ENCODE measurements around the gene GNGT2.

GNGT2 gene

DNA sequence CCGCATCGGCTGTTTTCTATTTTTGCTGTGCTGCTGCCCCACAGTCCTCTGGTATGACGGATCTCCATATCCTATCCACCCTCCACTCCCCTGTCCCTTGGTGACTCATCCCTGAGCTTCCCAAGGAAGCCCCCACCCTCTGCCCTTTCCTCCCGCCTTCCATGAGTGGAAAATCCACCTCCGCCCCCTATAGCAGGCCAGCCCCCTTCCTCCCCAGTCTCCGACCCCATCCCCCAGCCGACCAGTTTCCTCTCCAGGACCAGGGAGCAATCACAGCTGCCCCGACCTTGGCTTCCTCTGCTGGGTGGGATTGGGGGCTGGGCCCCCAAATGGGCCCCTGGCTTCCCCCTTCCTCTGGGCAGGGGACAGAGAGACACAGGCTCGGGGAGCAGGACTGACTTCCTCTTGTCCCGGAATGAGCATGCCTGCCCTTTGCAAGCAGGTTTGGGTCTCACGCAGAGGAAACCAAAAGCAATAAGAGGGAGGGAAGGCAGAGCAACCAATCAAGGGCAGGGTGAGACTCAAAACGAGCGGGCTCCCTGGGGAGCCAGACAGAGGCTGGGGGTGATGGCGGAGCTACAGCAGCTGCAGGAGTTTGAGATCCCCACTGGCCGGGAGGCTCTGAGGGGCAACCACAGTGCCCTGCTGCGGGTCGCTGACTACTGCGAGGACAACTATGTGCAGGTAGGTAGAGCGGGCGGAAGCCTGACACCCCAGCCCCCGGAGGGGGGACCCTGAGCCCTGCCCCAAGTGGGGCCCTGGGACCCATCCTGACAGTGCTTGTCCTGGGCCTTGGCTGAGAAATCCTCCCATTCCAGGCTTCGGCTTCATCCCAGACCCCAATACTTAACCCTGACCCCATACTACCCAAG lies at the start of gene GNGT2, which contains the start of gene ABI3:
Gene GNGT2 (minus strand): TSS at position 417 of the 872 bp plus-strand sequence. CDS start 3,152 bp downstream, outside the sequence.
Gene ABI3 (plus strand): TSS at position 550 of the 872 bp plus-strand sequence. CDS start 18 bp downstream, at position 568.
- no peaks in the 10 kb centered on the region for H3K36me3 ChIP-seq (ENCODE audit: control insufficient read depth in 2 of 2, insufficient read depth in 2 of 2, low read length in 2 of 2)
- peaks cover 0 to 3% of the 10 kb centered on the region in 2 donors for H3K27me3 ChIP-seq (ENCODE audit: control insufficient read depth in 2 of 2, insufficient read depth in 2 of 2, low read length in 2 of 2)
- H3K9ac ChIP-seq (ENCODE audit: low read depth in 1 of 2, low read length in 2 of 2): peak within 1 kb of the TSS; percentile 42 to 65
- H3K9me3 ChIP-seq (ENCODE audit: control insufficient read depth in 2 of 2, low read length in 2 of 2): no peaks in the 10 kb centered on the region
- peak within 1 kb of the TSS; percentile 58 to 79 for H3K4me3 ChIP-seq (ENCODE audit: low read length in 2 of 2)
- H3K4me1 ChIP-seq (ENCODE audit: control insufficient read depth in 2 of 2, insufficient read depth in 2 of 2, low read length in 2 of 2): peaks cover 13 to 15% of the 10 kb centered on the region in 2 donors
- H3K27ac ChIP-seq (ENCODE audit: low read depth in 2 of 2, low read length in 2 of 2): peak within 1 kb of the TSS; percentile 41 to 62

DNA sequence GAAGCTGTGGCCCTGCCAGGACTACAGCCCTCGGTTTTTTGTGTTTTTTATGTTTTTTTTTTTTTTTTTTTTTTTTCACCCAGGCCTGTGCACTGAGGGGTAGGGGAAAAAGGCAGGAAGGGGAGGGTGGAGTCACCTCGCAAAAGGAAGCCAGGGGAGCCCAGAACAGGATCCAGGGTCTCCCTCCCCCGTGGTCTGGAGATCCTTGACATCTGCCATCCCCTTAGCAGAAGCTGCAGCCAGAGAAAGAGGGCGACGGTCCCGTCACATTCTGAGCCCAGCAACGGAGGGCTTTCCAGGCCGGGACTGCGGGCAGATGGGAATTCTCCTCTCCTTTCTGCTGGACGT lies 49.3 kb upstream of the GNGT2 start:
- H3K4me1 ChIP-seq (ENCODE audit: control insufficient read depth in 2 of 2, insufficient read depth in 2 of 2, low read length in 2 of 2): peaks cover 5 to 7% of the 10 kb centered on the region in 2 donors
- peak overlapping the region in 1 of 2 donors; percentile 2 for H3K27ac ChIP-seq (ENCODE audit: low read depth in 2 of 2, low read length in 2 of 2)
- H3K4me3 ChIP-seq (ENCODE audit: low read length in 2 of 2): peak overlapping the region; percentile 54 to 74
- H3K27me3 ChIP-seq (ENCODE audit: control insufficient read depth in 2 of 2, insufficient read depth in 2 of 2, low read length in 2 of 2): peaks cover 0 to 2% of the 10 kb centered on the region in 2 donors
- no peaks in the 10 kb centered on the region for H3K36me3 ChIP-seq (ENCODE audit: control insufficient read depth in 2 of 2, insufficient read depth in 2 of 2, low read length in 2 of 2)
- peak overlapping the region; percentile 38 to 52 for H3K9ac ChIP-seq (ENCODE audit: low read depth in 1 of 2, low read length in 2 of 2)
- no peaks in the 10 kb centered on the region for H3K9me3 ChIP-seq (ENCODE audit: control insufficient read depth in 2 of 2, low read length in 2 of 2)

DNA sequence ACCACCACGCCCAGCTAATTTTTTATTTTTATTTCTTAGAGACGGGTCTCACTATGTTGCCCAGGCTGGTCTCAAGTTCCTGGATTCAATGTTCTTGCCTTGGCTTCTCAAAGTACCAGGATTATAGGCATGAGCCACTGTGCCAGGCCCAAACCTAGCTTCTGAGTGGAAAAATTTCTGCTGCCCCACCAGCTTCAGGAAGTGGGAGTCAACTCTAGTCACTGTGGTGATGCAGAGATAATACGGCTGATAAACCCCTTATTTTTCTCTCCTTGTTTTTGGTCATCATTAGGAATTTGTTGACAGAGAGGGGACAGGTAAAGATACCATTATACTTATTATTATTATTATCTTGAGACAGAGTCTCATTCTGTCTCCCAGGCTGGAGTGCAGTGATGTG lies 48.0 kb upstream of the GNGT2 start:
- Histone ChIP-seq H3K27me3 (ENCODE audit: control insufficient read depth in 2 of 2, insufficient read depth in 2 of 2, low read length in 2 of 2) (peaks cover 0 to 2% of the 10 kb centered on the region in 2 donors), H3K4me1 (ENCODE audit: control insufficient read depth in 2 of 2, insufficient read depth in 2 of 2, low read length in 2 of 2) (peaks cover 5 to 7% of the 10 kb centered on the region in 2 donors), H3K9me3 (ENCODE audit: control insufficient read depth in 2 of 2, low read length in 2 of 2) (no peaks in the 10 kb centered on the region), H3K9ac (ENCODE audit: low read depth in 1 of 2, low read length in 2 of 2) (no peak overlapping the region), H3K27ac (ENCODE audit: low read depth in 2 of 2, low read length in 2 of 2) (no peak overlapping the region), H3K4me3 (ENCODE audit: low read length in 2 of 2) (no peak overlapping the region), H3K36me3 (ENCODE audit: control insufficient read depth in 2 of 2, insufficient read depth in 2 of 2, low read length in 2 of 2) (no peaks in the 10 kb centered on the region)

DNA sequence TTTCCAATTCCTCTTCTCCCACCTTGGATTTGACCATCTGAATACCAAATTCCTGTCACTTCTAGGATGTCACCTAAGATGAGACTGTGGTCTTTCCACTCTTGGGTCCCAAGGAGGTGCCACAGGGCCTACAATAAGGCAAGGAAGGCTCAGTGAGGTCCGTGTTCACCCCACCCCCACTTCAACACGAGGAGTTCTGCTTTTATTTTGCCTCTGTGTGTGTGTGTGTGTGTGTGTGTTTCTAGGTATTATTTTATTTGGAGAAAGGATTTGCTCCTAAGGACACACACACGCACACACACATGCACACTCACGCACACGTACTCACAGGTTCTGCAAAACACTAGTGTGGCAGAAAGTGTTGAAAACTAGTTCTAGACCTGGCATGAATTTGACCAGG lies 44.8 kb upstream of the GNGT2 start:
- Histone ChIP-seq H3K4me3 (ENCODE audit: low read length in 2 of 2) (no peak overlapping the region), H3K9me3 (ENCODE audit: control insufficient read depth in 2 of 2, low read length in 2 of 2) (no peaks in the 10 kb centered on the region), H3K36me3 (ENCODE audit: control insufficient read depth in 2 of 2, insufficient read depth in 2 of 2, low read length in 2 of 2) (no peaks in the 10 kb centered on the region), H3K27me3 (ENCODE audit: control insufficient read depth in 2 of 2, insufficient read depth in 2 of 2, low read length in 2 of 2) (peaks cover 0 to under 1% of the 10 kb centered on the region in 2 donors), H3K27ac (ENCODE audit: low read depth in 2 of 2, low read length in 2 of 2) (no peak overlapping the region), H3K4me1 (ENCODE audit: control insufficient read depth in 2 of 2, insufficient read depth in 2 of 2, low read length in 2 of 2) (peaks cover 0 to 4% of the 10 kb centered on the region in 2 donors), H3K9ac (ENCODE audit: low read depth in 1 of 2, low read length in 2 of 2) (no peak overlapping the region)

DNA sequence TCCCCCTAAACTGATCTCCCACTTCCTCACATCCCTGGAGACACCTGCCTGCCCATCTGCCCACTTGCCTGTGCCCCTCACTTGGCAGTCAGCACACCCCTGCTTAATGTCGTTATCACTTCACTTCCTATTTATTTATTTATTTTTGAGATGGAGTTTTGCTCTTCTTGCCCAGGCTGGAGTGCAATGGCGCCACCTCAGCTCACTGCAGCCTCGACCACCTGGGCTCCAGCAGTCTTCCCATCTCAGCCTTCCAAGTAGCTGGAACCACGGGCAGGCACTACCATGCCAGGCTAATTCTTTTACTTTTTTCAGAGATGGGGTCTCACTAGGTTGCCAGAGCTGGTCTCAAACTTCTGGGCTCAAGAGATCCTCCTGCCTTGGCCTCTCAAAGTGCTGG lies 43.7 kb upstream of the GNGT2 start:
- Histone ChIP-seq H3K9ac (ENCODE audit: low read depth in 1 of 2, low read length in 2 of 2) (no peak overlapping the region), H3K4me3 (ENCODE audit: low read length in 2 of 2) (no peak overlapping the region), H3K4me1 (ENCODE audit: control insufficient read depth in 2 of 2, insufficient read depth in 2 of 2, low read length in 2 of 2) (no peaks in the 10 kb centered on the region), H3K27me3 (ENCODE audit: control insufficient read depth in 2 of 2, insufficient read depth in 2 of 2, low read length in 2 of 2) (peaks cover 3 to 4% of the 10 kb centered on the region in 2 donors), H3K36me3 (ENCODE audit: control insufficient read depth in 2 of 2, insufficient read depth in 2 of 2, low read length in 2 of 2) (no peaks in the 10 kb centered on the region), H3K27ac (ENCODE audit: low read depth in 2 of 2, low read length in 2 of 2) (no peak overlapping the region), H3K9me3 (ENCODE audit: control insufficient read depth in 2 of 2, low read length in 2 of 2) (no peaks in the 10 kb centered on the region)

DNA sequence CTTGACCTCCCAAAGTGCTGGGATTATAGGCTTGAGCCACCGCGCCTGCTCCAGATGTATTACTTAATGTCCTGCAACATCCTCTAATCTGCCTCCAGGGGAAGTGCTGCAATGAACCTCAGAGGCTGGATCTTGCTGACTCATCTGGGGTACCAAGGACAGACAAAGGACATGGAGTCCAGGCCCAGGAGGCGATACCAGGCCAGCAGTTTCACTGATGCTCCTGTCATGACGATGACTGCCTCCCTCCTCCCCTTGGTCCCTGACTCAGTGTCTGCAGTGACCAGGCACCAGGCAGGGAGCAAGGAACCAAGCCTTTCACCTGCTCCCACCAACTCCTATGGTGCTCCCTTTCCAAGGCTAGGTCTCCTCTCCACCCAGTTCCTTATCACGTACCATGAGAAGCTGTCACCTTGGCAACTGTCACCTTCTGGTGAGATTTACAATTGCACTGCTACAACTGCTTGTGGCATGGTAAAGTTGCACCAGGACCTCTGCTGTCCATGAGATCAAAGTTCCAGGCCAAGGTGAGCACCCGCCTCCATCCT lies 41.8 kb upstream of the GNGT2 start:
- Histone ChIP-seq H3K9ac (ENCODE audit: low read depth in 1 of 2, low read length in 2 of 2) (no peak overlapping the region), H3K27ac (ENCODE audit: low read depth in 2 of 2, low read length in 2 of 2) (no peak overlapping the region), H3K36me3 (ENCODE audit: control insufficient read depth in 2 of 2, insufficient read depth in 2 of 2, low read length in 2 of 2) (no peaks in the 10 kb centered on the region), H3K4me1 (ENCODE audit: control insufficient read depth in 2 of 2, insufficient read depth in 2 of 2, low read length in 2 of 2) (no peaks in the 10 kb centered on the region), H3K9me3 (ENCODE audit: control insufficient read depth in 2 of 2, low read length in 2 of 2) (no peaks in the 10 kb centered on the region), H3K4me3 (ENCODE audit: low read length in 2 of 2) (no peak overlapping the region), H3K27me3 (ENCODE audit: control insufficient read depth in 2 of 2, insufficient read depth in 2 of 2, low read length in 2 of 2) (peaks cover 3 to 4% of the 10 kb centered on the region in 2 donors)

DNA sequence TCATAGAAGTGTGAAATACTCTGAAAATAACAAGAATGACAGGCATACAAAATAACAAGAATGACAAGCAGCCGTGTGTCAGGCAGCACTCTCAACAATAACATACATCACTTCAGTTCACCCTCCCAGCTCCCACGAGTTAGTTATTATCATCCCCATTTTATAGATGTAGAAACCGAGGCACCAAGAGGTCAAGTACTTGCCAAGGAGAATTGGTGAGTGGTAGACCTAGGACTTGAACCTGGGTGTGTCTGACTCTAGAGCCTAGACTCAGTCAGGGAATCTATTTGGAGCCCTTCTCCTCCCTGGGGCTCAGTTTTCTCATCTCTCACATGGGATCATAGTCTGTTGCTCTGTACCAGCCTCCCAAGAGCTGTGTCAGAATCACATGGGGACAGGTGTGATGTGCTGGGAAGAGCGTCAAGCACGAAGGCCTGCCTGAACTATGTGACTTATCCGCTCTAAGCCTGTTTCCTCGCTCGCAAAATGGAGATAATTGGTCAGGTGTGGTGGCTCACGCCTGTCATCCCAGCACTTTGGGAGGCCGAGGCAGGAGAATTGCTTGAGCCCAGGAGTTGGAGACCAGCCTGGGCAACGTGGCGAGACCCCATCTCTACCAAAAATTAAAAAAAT lies 39.6 kb upstream of the GNGT2 start:
- Histone ChIP-seq H3K4me1 (ENCODE audit: control insufficient read depth in 2 of 2, insufficient read depth in 2 of 2, low read length in 2 of 2) (no peaks in the 10 kb centered on the region), H3K27ac (ENCODE audit: low read depth in 2 of 2, low read length in 2 of 2) (no peak overlapping the region), H3K9ac (ENCODE audit: low read depth in 1 of 2, low read length in 2 of 2) (no peak overlapping the region), H3K4me3 (ENCODE audit: low read length in 2 of 2) (no peak overlapping the region), H3K36me3 (ENCODE audit: control insufficient read depth in 2 of 2, insufficient read depth in 2 of 2, low read length in 2 of 2) (no peaks in the 10 kb centered on the region), H3K9me3 (ENCODE audit: control insufficient read depth in 2 of 2, low read length in 2 of 2) (no peaks in the 10 kb centered on the region), H3K27me3 (ENCODE audit: control insufficient read depth in 2 of 2, insufficient read depth in 2 of 2, low read length in 2 of 2) (peaks cover 3 to 4% of the 10 kb centered on the region in 2 donors)

DNA sequence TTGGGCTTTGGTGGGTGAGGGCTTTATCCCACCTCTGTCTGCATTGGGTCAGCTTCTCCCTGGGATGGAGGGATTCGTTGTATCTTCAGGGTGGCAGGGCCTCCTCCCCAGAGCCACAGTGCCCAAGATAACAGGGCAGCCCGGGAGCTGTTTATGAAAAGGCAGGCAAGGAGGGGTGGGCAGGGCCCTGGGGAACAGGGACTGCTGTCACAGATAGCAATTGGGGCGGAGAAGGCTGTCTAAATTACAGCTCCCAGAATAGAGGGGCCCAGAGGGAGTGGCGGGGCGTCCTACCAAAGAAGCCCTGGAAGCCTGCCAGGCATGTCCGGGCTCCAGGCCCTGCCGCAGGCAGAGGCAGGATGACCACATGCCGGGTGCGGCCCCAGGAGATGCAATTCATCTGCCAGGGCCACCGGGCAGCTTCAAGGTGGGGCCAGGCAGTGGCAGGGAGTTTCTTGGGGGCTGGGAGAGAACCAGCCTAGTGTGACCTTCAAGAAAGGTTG lies 39.0 kb upstream of the GNGT2 start:
- no peaks in the 10 kb centered on the region for H3K9me3 ChIP-seq (ENCODE audit: control insufficient read depth in 2 of 2, low read length in 2 of 2)
- H3K36me3 ChIP-seq (ENCODE audit: control insufficient read depth in 2 of 2, insufficient read depth in 2 of 2, low read length in 2 of 2): no peaks in the 10 kb centered on the region
- no peak overlapping the region for H3K4me3 ChIP-seq (ENCODE audit: low read length in 2 of 2)
- no peak overlapping the region for H3K9ac ChIP-seq (ENCODE audit: low read depth in 1 of 2, low read length in 2 of 2)
- H3K27ac ChIP-seq (ENCODE audit: low read depth in 2 of 2, low read length in 2 of 2): no peak overlapping the region
- H3K4me1 ChIP-seq (ENCODE audit: control insufficient read depth in 2 of 2, insufficient read depth in 2 of 2, low read length in 2 of 2): no peaks in the 10 kb centered on the region
- H3K27me3 ChIP-seq (ENCODE audit: control insufficient read depth in 2 of 2, insufficient read depth in 2 of 2, low read length in 2 of 2): peaks cover 3 to 4% of the 10 kb centered on the region in 2 donors

DNA sequence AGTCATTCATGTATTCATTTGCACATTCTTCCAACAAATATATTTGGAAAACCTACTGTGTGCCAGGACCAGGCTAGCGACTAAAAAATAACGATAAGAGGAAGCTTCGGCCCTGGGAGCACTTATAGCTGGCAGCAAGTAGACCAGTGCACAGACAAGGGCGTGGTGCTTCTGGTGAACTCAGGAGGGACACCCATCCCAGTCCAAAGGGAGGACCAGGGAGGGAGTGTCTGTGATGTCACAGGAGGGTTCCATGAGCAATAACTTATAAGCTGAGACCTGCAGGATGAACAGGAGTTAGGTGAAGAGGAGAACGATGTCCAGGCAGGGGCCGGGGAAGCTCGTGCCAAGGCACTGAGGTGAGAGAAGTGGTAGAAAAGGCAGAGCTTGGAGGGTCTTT lies 37.6 kb upstream of the GNGT2 start:
- H3K9ac ChIP-seq (ENCODE audit: low read depth in 1 of 2, low read length in 2 of 2): no peak overlapping the region
- no peak overlapping the region for H3K27ac ChIP-seq (ENCODE audit: low read depth in 2 of 2, low read length in 2 of 2)
- no peaks in the 10 kb centered on the region for H3K36me3 ChIP-seq (ENCODE audit: control insufficient read depth in 2 of 2, insufficient read depth in 2 of 2, low read length in 2 of 2)
- no peaks in the 10 kb centered on the region for H3K4me1 ChIP-seq (ENCODE audit: control insufficient read depth in 2 of 2, insufficient read depth in 2 of 2, low read length in 2 of 2)
- no peaks in the 10 kb centered on the region for H3K9me3 ChIP-seq (ENCODE audit: control insufficient read depth in 2 of 2, low read length in 2 of 2)
- H3K4me3 ChIP-seq (ENCODE audit: low read length in 2 of 2): no peak overlapping the region
- peaks cover 3 to 4% of the 10 kb centered on the region in 2 donors for H3K27me3 ChIP-seq (ENCODE audit: control insufficient read depth in 2 of 2, insufficient read depth in 2 of 2, low read length in 2 of 2)

DNA sequence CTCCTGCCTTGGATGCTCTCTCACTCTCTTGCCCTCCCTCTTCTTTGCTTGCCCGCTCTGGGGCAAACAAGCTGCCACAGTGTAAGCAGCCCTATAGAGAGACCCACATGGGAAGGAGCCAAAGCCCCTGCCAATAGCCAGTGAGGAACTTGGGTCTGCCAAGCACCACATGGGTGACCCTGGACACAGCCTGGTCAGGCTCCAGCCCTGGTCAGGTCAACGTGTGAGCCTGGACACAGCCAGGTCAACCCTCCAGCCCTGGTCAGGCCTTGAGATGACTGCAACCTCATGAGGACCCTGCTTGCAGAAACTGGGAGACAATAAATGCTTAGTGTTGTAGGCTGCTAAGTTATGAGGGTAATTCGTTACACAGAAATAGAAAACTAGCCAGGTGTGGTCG lies 34.5 kb upstream of the GNGT2 start:
- Histone ChIP-seq H3K36me3 (ENCODE audit: control insufficient read depth in 2 of 2, insufficient read depth in 2 of 2, low read length in 2 of 2) (no peaks in the 10 kb centered on the region), H3K9ac (ENCODE audit: low read depth in 1 of 2, low read length in 2 of 2) (no peak overlapping the region), H3K9me3 (ENCODE audit: control insufficient read depth in 2 of 2, low read length in 2 of 2) (no peaks in the 10 kb centered on the region), H3K27me3 (ENCODE audit: control insufficient read depth in 2 of 2, insufficient read depth in 2 of 2, low read length in 2 of 2) (peaks cover under 1 to 2% of the 10 kb centered on the region in 2 donors), H3K4me1 (ENCODE audit: control insufficient read depth in 2 of 2, insufficient read depth in 2 of 2, low read length in 2 of 2) (no peaks in the 10 kb centered on the region), H3K4me3 (ENCODE audit: low read length in 2 of 2) (no peak overlapping the region), H3K27ac (ENCODE audit: low read depth in 2 of 2, low read length in 2 of 2) (no peak overlapping the region)

Data from mucosa of rectum (tissue), 2 donors.